PC-9 (cell line): ENCODE data around the gene JADE3. TPM values are rescaled to one million over a fixed set of nuclear protein-coding genes. Genes with fewer than 3 reads are reported as not detected.

Source experiments
- BruUV-seq: library from RNA; stranded (reverse); fragments of 400-500 nt; replicated peaks from 2 replicates; lab custom pipeline; 2021; lab: Mats Ljungman, UMichigan
- CTCF ChIA-PET: fragments of 300-600 bp; sonication (Branson Sonifier 250); formaldehyde crosslinking; loops from one replicate; lab custom pipeline; 2022; ENCODE audit warnings: antibody characterized with exemption; lab: Charles Lee
- POLR2A ChIA-PET: fragments of 300-600 bp; sonication (Branson Sonifier 250); formaldehyde crosslinking; loops from one replicate; lab custom pipeline; 2022; ENCODE audit warnings: antibody characterized with exemption; ENCODE audit not compliant: unreplicated experiment; lab: Charles Lee
- DNase-seq, 2 experiments: peaks; one replicate each; pipeline versions ENCODE4 v3.0.0 to v3.0.0-alpha.2; 2015 to 2022; ENCODE audit warnings: mixed read lengths in 1 of 2
- H2AFZ ChIP-seq: fragments of 200-600 bp; sonication (generic); 2 replicates; pipeline ENCODE4 v1.8.1; 2017; ENCODE audit warnings: antibody characterized with exemption
- H3F3A ChIP-seq: fragments of 200-600 bp; sonication (generic); 2 replicates; pipeline ENCODE4 v1.8.1; 2017; ENCODE audit warnings: antibody characterized with exemption, mild to moderate bottlenecking, low read depth; ENCODE audit not compliant: insufficient read depth
- H3K27ac ChIP-seq: fragments of 200-600 bp; sonication (generic); 2 replicates; pipeline ENCODE4 v1.6.1; 2016; ENCODE audit warnings: mixed run types
- H3K27me3 ChIP-seq: fragments of 200-600 bp; sonication (generic); 2 replicates; pipeline ENCODE4 v1.6.1; 2016; ENCODE audit warnings: low read depth, mixed run types; ENCODE audit not compliant: insufficient read depth
- H3K36me3 ChIP-seq: fragments of 200-600 bp; sonication (generic); 2 replicates; pipeline ENCODE4 v1.6.1; 2016; ENCODE audit warnings: low read depth, mixed run types
- H3K4me1 ChIP-seq: fragments of 200-600 bp; sonication (generic); replicated peaks from 2 replicates; pipeline ENCODE4 v1.6.1; 2016; ENCODE audit warnings: mixed run types; ENCODE audit not compliant: insufficient read depth
- H3K4me2 ChIP-seq: fragments of 200-600 bp; sonication (generic); 2 replicates; pipeline ENCODE4 v1.6.1; 2017; ENCODE audit warnings: mixed run types
- H3K4me3 ChIP-seq: fragments of 200-600 bp; sonication (generic); 2 replicates; pipeline ENCODE4 v1.6.1; 2016; ENCODE audit warnings: mixed run types
- H3K79me2 ChIP-seq: fragments of 200-600 bp; sonication (generic); 2 replicates; pipeline ENCODE4 v1.6.1; 2017; ENCODE audit warnings: low read depth, mixed run types
- H3K9me2 ChIP-seq: fragments of 200-600 bp; sonication (generic); 2 replicates; pipeline ENCODE4 v1.8.1; 2017; ENCODE audit warnings: mild to moderate bottlenecking; ENCODE audit not compliant: insufficient read depth
- H3K9me3 ChIP-seq: fragments of 200-600 bp; sonication (generic); 2 replicates; pipeline ENCODE4 v1.8.1; 2016; ENCODE audit warnings: low read depth; ENCODE audit not compliant: insufficient read depth
- H4K20me1 ChIP-seq: fragments of 200-600 bp; sonication (generic); 2 replicates; pipeline ENCODE4 v1.8.1; 2017; ENCODE audit not compliant: insufficient read depth
- CTCF ChIP-seq: fragments of 200-600 bp; sonication (generic); conservative IDR thresholded peaks from 2 replicates; pipeline ENCODE4 v1.6.1; 2017; ENCODE audit warnings: mixed run types, antibody characterized with exemption, mild to moderate bottlenecking, moderate library complexity
- EZH2 ChIP-seq: fragments of 200-600 bp; sonication (generic); IDR thresholded peaks from 2 replicates; pipeline ENCODE4 v1.8.0; 2017; ENCODE audit warnings: antibody characterized with exemption, low read depth
- intact Hi-C: fragments of 100-400 bp; cut with micrococcal nuclease; formaldehyde crosslinking; loops from one replicate; pipeline ENCODE4 v1.10.0; 2022; ENCODE audit not compliant: unreplicated experiment
- total RNA-seq: library from RNA; stranded (reverse); gene quantifications from 2 replicates; pipeline ENCODE4 v1.2.3, GENCODE V29; 2021

The JADE3 gene
- total RNA-seq, 1 experiment from 2014 or later = 10.9 TPM

- Histone ChIP-seq H2AFZ (no peak overlapping the region), H3K27me3 (no peaks in the 10 kb centered on the region), H3F3A (0 out of 2 replicates have a peak, but pooled peaks cover 8% of the 10 kb centered on the region), H3K9me2 (no peaks in the 10 kb centered on the region), H3K27ac (no peak overlapping the region), H3K36me3 (no peaks in the 10 kb centered on the region), H4K20me1 (no peaks in the 10 kb centered on the region), H3K79me2 (peaks cover 44% of the 10 kb centered on the region), H3K9me3 (no peaks in the 10 kb centered on the region), H3K4me1 (peaks cover 8% of the 10 kb centered on the region; the same call in 1 of the 2 replicates), H3K4me2 (no peak overlapping the region), H3K4me3 (no peak overlapping the region)
- BruUV-seq = no TSS peak
- TF ChIP-seq EZH2 = no peak
- TF ChIP-seq CTCF = no peak
- no peak for DNase-seq
- POLR2A ChIA-PET = interaction anchor here (0.5 to 0.6 kb wide), 2 partner anchors 145 to 392 kb away, joined by 4 to 6 read pairs; no protein-coding TSS in a partner anchor
- CTCF ChIA-PET = no interaction called here
- intact Hi-C loops = no loop called here
Observed at GRCh38 chrX:46916273-46916672, 4.1 kb downstream of the JADE3 start.

- Histone ChIP-seq H3K4me2 (no peak overlapping the region), H4K20me1 (no peaks in the 10 kb centered on the region), H3F3A (0 out of 2 replicates have a peak, but pooled peaks cover 4% of the 10 kb centered on the region), H3K4me3 (no peak overlapping the region), H3K27ac (no peak overlapping the region), H3K36me3 (no peaks in the 10 kb centered on the region), H3K79me2 (peaks cover 44% of the 10 kb centered on the region), H3K27me3 (no peaks in the 10 kb centered on the region), H3K9me3 (no peaks in the 10 kb centered on the region), H3K9me2 (no peaks in the 10 kb centered on the region), H3K4me1 (peaks cover 8% of the 10 kb centered on the region; the same call in 1 of the 2 replicates), H2AFZ (no peak overlapping the region)
- TF ChIP-seq EZH2 (no peak), CTCF (no peak)
- CTCF ChIA-PET = no interaction called here
- POLR2A ChIA-PET = no interaction called here
- DNase-seq = no peak
- no TSS peak for BruUV-seq
- intact Hi-C loops = no loop called here
Observed at GRCh38 chrX:46917622-46918021, 5.4 kb downstream of the JADE3 start.

GRCh38 chrX:46918434-46918833, 6.2 kb downstream of the JADE3 start:
- no peak for DNase-seq
- Histone ChIP-seq H3K4me3 (no peak overlapping the region), H3K4me2 (no peak overlapping the region), H3K36me3 (no peaks in the 10 kb centered on the region), H3K79me2 (peaks cover 44% of the 10 kb centered on the region), H3K4me1 (peaks cover 8% of the 10 kb centered on the region; the same call in 1 of the 2 replicates), H3K9me3 (no peaks in the 10 kb centered on the region), H3K27me3 (no peaks in the 10 kb centered on the region), H2AFZ (no peak overlapping the region), H3F3A (0 out of 2 replicates have a peak, but pooled peaks cover 4% of the 10 kb centered on the region), H3K9me2 (no peaks in the 10 kb centered on the region), H3K27ac (no peak overlapping the region), H4K20me1 (no peaks in the 10 kb centered on the region)
- CTCF ChIA-PET = no interaction called here
- intact Hi-C loops = no loop called here
- BruUV-seq = no TSS peak
- POLR2A ChIA-PET = no interaction called here
- TF ChIP-seq CTCF = no peak
- TF ChIP-seq EZH2 = no peak
